ENCODE measurements around the gene PPP1R11.
"Not testable (repeated sequence)": the region's sequence is repeated elsewhere in the genome, so short reads cannot be mapped to it uniquely, and the experiment has no call there.

Gene PPP1R11

DNA sequence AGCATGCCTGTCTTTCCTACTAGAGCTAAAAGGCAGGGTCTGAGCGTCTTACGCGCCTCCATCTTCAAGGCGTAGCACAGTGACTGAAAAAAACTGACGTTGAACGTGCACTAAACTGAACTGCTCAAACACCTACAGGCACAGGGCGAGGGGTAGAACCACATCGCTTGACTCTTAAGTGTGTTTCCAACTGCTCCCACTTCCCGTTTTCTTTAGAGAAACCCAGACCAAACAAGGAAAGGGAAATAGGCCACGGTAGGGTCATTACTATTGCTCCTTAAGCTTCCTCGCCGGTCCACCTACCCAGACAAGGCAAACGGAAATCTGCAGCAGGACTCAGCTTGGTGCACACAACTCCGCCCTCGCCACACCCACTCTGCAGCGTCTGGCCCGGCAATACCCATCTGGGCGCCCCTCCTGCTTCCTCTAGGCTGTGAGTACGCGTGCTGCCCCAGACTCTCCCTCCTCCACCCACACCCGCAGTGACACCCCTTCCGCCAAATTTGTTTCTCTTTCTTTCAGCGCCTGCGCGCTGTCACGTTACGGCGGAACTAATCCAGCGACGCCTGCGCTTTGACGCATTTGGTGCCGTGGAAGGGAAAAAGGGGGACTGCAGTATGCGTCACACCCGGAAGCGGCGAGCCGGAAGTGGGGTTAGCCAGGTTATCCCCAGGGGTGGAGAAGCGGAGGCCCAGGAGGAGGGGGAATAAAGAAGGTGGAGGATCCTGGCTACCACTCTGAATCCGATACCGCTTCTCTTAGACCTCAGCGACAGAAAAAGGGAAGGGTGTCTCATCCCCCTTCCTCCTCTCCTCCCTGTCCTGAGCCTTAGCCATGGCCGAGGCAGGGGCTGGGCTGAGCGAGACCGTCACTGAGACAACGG, at the start of gene PPP1R11:
Gene PPP1R11 (plus strand): TSS at position 622 of the 883 bp plus-strand sequence. CDS start 213 bp downstream, at position 835.
- peak; percentile 91 for FAIRE-seq

DNA sequence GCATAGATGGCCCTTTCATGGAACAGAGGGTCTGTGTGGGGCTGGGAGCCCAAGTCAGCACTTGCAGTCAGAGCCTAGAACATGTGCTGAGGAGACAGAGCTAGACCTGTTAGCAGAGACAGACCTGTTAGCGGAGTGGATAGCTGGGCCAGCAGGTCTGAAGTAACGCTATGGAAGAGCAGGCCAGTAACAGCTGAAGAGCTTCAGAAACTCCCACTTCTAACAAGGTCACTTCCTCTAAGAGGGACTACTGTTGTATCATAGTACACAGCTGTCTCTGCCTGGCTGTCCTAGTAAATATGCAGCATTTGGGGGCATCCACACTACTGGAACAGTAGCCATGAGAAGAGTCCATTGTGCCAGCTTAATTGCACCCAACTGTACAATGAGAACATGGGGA, 47.2 kb upstream of the PPP1R11 start:
- no peak for FAIRE-seq
- DNase-seq (ENCODE audit: low spot score): no peak

More for the DNA sequence above, at the start of gene PPP1R11:
- DNase-seq (ENCODE audit: low spot score): peak; percentile 96

GRCh38 chr6:30020626-30021025, 46.4 kb upstream of the PPP1R11 start:
- no peak for DNase-seq (ENCODE audit: low spot score)
- FAIRE-seq: no peak

- DNase-seq (ENCODE audit: low spot score) (no peak), FAIRE-seq (no peak)
Observed at GRCh38 chr6:30022189-30022588, 44.8 kb upstream of the PPP1R11 start.

- not testable (repeated sequence) for FAIRE-seq; DNase-seq (ENCODE audit: low spot score)
Observed at GRCh38 chr6:30022712-30023111, 44.3 kb upstream of the PPP1R11 start.

DNA sequence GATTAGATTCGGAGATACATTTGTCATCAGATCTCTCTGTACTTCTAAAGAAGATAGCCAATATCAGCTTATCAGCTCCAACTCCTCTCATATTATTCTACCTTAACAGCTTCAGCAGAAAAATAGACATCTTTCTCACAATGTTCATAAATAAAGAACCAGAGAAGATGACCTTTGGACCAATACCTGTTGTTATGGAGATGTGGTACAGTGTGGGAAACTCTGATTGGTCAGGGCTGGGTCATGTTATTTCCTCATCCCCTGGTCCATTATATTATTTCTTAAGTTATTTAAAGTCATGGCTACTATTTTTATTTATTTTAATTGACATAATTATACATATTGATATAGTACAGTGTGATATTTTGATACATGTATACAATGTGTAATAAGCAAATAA, 41.8 kb upstream of the PPP1R11 start:
- DNase-seq (ENCODE audit: low spot score) (no peak), FAIRE-seq (no peak)

GRCh38 chr6:30029588-30029987, 37.4 kb upstream of the PPP1R11 start:
- FAIRE-seq: no peak
- no peak for DNase-seq (ENCODE audit: low spot score)

GRCh38 chr6:30031381-30031780, 35.6 kb upstream of the PPP1R11 start:
- DNase-seq (ENCODE audit: low spot score) (no peak), FAIRE-seq (no peak)

DNA sequence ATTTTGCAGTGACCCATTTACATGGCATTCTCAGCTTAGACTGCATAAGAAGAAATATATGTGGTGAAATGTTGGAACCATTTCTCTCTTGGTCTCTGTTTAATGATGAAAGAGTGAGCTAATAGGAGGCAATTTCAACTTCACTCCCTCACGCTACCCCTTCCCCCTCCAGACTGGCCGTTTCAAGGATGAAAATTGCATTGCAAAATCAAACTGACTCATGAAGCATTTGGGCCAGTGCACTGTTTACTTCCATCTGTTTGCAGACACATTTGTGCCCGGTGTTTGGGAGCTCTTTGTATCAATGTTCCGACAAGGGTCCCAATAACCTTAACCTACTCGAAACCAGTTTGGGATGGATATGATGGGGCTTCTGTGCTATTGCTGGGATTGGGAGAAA, 33.6 kb upstream of the PPP1R11 start:
- not testable (repeated sequence) for DNase-seq (ENCODE audit: low spot score); FAIRE-seq

GRCh38 chr6:30035784-30036183, 31.2 kb upstream of the PPP1R11 start:
- FAIRE-seq (no peak), DNase-seq (ENCODE audit: low spot score) (no peak)

DNA sequence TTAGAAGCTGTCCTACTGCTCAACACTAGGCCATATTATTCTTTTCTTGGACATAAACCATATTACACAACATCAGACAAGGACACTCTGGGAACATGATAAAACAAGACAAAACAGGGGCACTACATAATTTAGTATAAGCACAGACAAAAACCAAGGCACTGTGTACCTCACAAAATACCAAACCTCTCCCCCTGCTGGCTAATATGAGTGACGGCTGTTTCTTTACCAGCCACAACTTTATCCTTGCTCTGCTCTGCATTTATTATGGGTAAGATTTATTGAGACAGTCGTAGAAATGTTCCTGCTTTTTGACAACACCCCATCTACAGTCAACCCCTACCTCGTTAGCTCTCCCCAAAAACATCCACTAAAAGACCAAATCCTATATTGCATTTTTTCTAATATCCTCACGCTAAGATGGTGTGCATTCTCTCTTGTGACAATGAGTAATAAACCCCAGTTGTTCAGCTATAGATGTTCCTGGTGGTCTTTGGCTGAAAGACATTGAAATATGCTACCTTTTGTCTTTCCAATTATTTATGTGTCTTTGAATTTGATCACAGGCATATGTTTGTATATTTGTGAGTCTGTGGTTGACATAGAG, 29.7 kb upstream of the PPP1R11 start:
- FAIRE-seq (no peak), DNase-seq (ENCODE audit: low spot score) (no peak)

DNA sequence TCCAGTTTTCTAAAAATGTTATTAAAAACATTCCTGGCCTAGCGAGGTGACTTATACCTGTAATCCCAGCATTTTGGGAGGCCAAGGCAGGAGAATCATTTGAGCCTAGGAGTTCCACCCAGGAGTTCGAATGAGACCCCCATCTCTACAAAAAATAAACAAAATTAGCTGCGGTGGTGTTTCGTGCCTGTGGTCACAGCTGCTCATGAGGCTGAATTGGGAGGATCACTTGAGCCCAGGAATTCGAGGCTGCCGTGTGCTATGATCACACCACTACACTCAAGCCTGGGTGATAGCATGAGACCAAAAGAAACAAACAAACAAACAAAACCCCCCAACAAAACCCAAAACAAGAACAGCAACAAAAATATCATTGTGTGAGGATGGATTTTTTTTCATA, 25.8 kb upstream of the PPP1R11 start:
- FAIRE-seq (no peak), DNase-seq (ENCODE audit: low spot score) (no peak)

GRCh38 chr6:30041821-30042220, 25.2 kb upstream of the PPP1R11 start:
- no peak for DNase-seq (ENCODE audit: low spot score)
- no peak for FAIRE-seq

GRCh38 chr6:30042476-30042875, 24.5 kb upstream of the PPP1R11 start:
- DNase-seq (ENCODE audit: low spot score) (no peak), FAIRE-seq (no peak)

GRCh38 chr6:30042914-30043313, 24.1 kb upstream of the PPP1R11 start:
- FAIRE-seq (no peak), DNase-seq (ENCODE audit: low spot score) (no peak)

DNA sequence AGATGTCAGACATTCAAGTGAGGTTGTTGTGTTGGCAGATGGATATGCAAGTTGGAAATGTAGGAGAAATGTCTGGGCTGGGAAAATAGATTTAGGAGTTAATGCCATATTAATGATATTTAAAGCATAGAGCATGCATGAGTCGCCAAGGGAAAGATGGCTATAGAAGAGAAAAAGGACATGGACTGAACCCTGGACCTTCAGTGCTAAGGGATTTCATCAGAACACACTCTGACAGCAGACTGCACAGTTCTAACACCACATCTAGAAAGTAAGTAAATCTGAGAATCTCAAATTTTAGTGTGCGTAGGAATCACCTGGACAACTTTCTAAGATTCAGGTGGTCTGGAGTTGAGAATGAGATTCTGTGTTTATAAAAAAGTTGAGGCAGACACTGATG, 23.3 kb upstream of the PPP1R11 start:
- DNase-seq (ENCODE audit: low spot score): no peak
- no peak for FAIRE-seq

- DNase-seq (ENCODE audit: low spot score) (peak; percentile 66), FAIRE-seq (no peak)
Observed at GRCh38 chr6:30044630-30045029, 22.4 kb upstream of the PPP1R11 start.

GRCh38 chr6:30047220-30047619, 19.8 kb upstream of the PPP1R11 start:
- no peak for DNase-seq (ENCODE audit: low spot score)
- no peak for FAIRE-seq

- FAIRE-seq (no peak), DNase-seq (ENCODE audit: low spot score) (no peak)
Observed at GRCh38 chr6:30053682-30054081, 13.3 kb upstream of the PPP1R11 start.

GRCh38 chr6:30055513-30055912, 11.5 kb upstream of the PPP1R11 start:
- DNase-seq (ENCODE audit: low spot score) (no peak), FAIRE-seq (no peak)

- FAIRE-seq (no peak), DNase-seq (ENCODE audit: low spot score) (no peak)
Observed at GRCh38 chr6:30060606-30061091, 6.3 kb upstream of the PPP1R11 start.

GRCh38 chr6:30061092-30061857, 5.7 kb upstream of the PPP1R11 start, which contains the start of gene POLR1H:
POLR1H (plus strand) TSS chr6:30061265; CDS start chr6:30061525, 260 bp downstream.
- FAIRE-seq (peak; percentile 66), DNase-seq (ENCODE audit: low spot score) (peak; percentile 88)

All from RCC 7860 (cell line).